Naive thymus-derived CD4-positive, alpha-beta T cell (primary cell): Measurements from ENCODE around the gene CHST12. TPM values are rescaled to one million over a fixed set of nuclear protein-coding genes. Genes with fewer than 3 reads are reported as not detected.

Experiments
- ATAC-seq: fragments of 150-1000 bp; cut with Tn5 transposase; 2 replicates; pipeline ENCODE4 v1.10.0; 2021; ENCODE audit warnings: mild to moderate bottlenecking, moderate library complexity
- CTCF ChIA-PET: fragments of 350-600 bp; sonication (Branson Sonifier 250); formaldehyde crosslinking; loops from one replicate; lab custom pipeline; 2021; ENCODE audit warnings: antibody characterized with exemption; lab: Charles Lee
- POLR2A ChIA-PET: fragments of 350-600 bp; sonication (Branson Sonifier 250); formaldehyde crosslinking; loops from one replicate; lab custom pipeline; 2021; ENCODE audit warnings: antibody characterized with exemption, inconsistent platforms; lab: Charles Lee
- DNase-seq, 9 donors: peaks; one replicate each; pipeline versions ENCODE4 v3.0.0 to v3.0.0-alpha.2; 2020 to 2022; ENCODE audit warnings: mixed read lengths in 1 of 9
- H3K27ac ChIP-seq: one replicate; pipeline ENCODE4 v1.7.0; 2013; ENCODE audit warnings: mild to moderate bottlenecking, low read depth, low read length, moderate library complexity
- H3K27me3 ChIP-seq, 2 donors: one replicate each; pipeline ENCODE4 v1.7.0; 2013; ENCODE audit warnings: low read length in 2 of 2, mild to moderate bottlenecking in 2 of 2, moderate library complexity in 2 of 2; ENCODE audit not compliant: control insufficient read depth in 2 of 2, insufficient read depth in 2 of 2
- H3K36me3 ChIP-seq, 3 experiments: 1 replicate in 2 of 3; 2 replicates in 1 of 3; pipeline ENCODE4 v1.7.0; 2013; ENCODE audit warnings: low read length in 3 of 3, mild to moderate bottlenecking in 3 of 3, moderate library complexity in 1 of 3; ENCODE audit not compliant: insufficient read depth in 3 of 3, control insufficient read depth in 2 of 3
- H3K4me1 ChIP-seq, 2 donors: one replicate each; pipeline ENCODE4 v1.7.0; 2013; ENCODE audit warnings: low read length in 2 of 2, mild to moderate bottlenecking in 2 of 2, moderate library complexity in 1 of 2; ENCODE audit not compliant: control insufficient read depth in 2 of 2, insufficient read depth in 2 of 2
- H3K4me3 ChIP-seq: 2 replicates; pipeline ENCODE4 v1.7.0; 2013; ENCODE audit warnings: mild to moderate bottlenecking, low read length
- H3K9me3 ChIP-seq, 3 experiments: 1 replicate in 2 of 3; 2 replicates in 1 of 3; pipeline ENCODE4 v1.7.0; 2013; ENCODE audit warnings: low read length in 3 of 3; ENCODE audit not compliant: control insufficient read depth in 2 of 3
- H3K27ac Mint-ChIP-seq, 9 donors: one replicate each; pipeline ENCODE4 v1.8.0; 2020 to 2022; ENCODE audit warnings: mixed read lengths in 9 of 9, mild to moderate bottlenecking in 8 of 9, moderate library complexity in 5 of 9, inconsistent platforms in 2 of 9
- H3K27me3 Mint-ChIP-seq, 5 donors: one replicate each; pipeline ENCODE4 v1.8.0; 2021 to 2022; ENCODE audit warnings: mixed read lengths in 5 of 5, mild to moderate bottlenecking in 1 of 5
- H3K36me3 Mint-ChIP-seq, 5 donors: one replicate each; pipeline ENCODE4 v1.8.0; 2020 to 2022; ENCODE audit warnings: mixed read lengths in 5 of 5, mild to moderate bottlenecking in 3 of 5, inconsistent platforms in 1 of 5
- H3K4me1 Mint-ChIP-seq, 7 donors: one replicate each; pipeline ENCODE4 v1.8.0; 2020 to 2022; ENCODE audit warnings: mixed read lengths in 7 of 7, mild to moderate bottlenecking in 3 of 7, inconsistent platforms in 1 of 7
- H3K4me3 Mint-ChIP-seq, 10 donors: one replicate each; pipeline ENCODE4 v1.8.0; 2020 to 2022; ENCODE audit warnings: mild to moderate bottlenecking in 10 of 10, mixed read lengths in 10 of 10, moderate library complexity in 6 of 10, inconsistent platforms in 2 of 10
- H3K9me3 Mint-ChIP-seq, 11 donors: one replicate each; pipeline ENCODE4 v1.8.0; 2020 to 2022; ENCODE audit warnings: mixed read lengths in 11 of 11, mild to moderate bottlenecking in 4 of 11, inconsistent platforms in 1 of 11, moderate library complexity in 1 of 11
- intact Hi-C, 2 donors: fragments of 100-400 bp; cut with micrococcal nuclease; formaldehyde crosslinking; loops; one replicate each; pipeline ENCODE4 v1.15.1; 2023
- polyA plus RNA-seq, 2 donors: library from polyadenylated mRNA; unstranded; fragments of 300-500 nt; fragmentation: Illumina TruSeq; gene quantifications; one replicate each; pipeline ENCODE4 v1.2.3, GENCODE V29; 2021
- total RNA-seq, 6 experiments: library from RNA in 5 of 6; stranded (reverse) in 5 of 6; gene quantifications; 1 replicate in 5 of 6; 2 replicates in 1 of 6; pipeline ENCODE4 v1.2.3 and lab custom pipeline; 2021 to 2026

Gene CHST12
- total and polyA plus RNA-seq, 7 experiments from 2014 or later, result 8.1 to 41.6 (median 19.5) TPM

GRCh38 chr7:2405201-2405600, 1.8 kb downstream of the CHST12 start:
- Mint-ChIP-seq H3K4me1 (peaks cover 48 to 64% (median 60%) of the 10 kb centered on the region in 7 donors), H3K27ac (peak overlapping the region; percentile 60 to 96 (median 84)), H3K9me3 (no peaks in the 10 kb centered on the region), H3K27me3 (peaks cover 0 to 2% (median 0%) of the 10 kb centered on the region in 5 donors), H3K36me3 (peaks cover 0 to 22% (median 0%) of the 10 kb centered on the region in 5 donors), H3K4me3 (peak overlapping the region; percentile 79 to 92 (median 84))
- ChIA-PET CTCF (interaction anchor here (0.9 kb wide), 1 partner anchor 9 kb away, joined by 3 read pairs; no protein-coding TSS in a partner anchor), POLR2A (interaction anchor here (1.3 kb wide), 1 partner anchor 116 kb away, joined by 3 read pairs; no protein-coding TSS in a partner anchor)
- peak overlapping the region; percentile 66 for H3K4me3 ChIP-seq
- H3K27ac ChIP-seq, result peak overlapping the region; percentile 50
- no peak for ATAC-seq
- no peaks in the 10 kb centered on the region for H3K27me3 ChIP-seq
- peaks cover 23 to 44% of the 10 kb centered on the region in 2 donors for H3K4me1 ChIP-seq
- intact Hi-C loops, result loop anchor here (5.0 kb wide), 3 partner anchors 117 to 833 kb away; partner anchors contain the start of genes MAD1L1 (in 1 of the 2) and PSMG3 (in 1 of the 2)
- no peak for DNase-seq
- no peaks in the 10 kb centered on the region for H3K9me3 ChIP-seq
- peaks cover 0 to 3% (median 0%) of the 10 kb centered on the region in 3 experiments for H3K36me3 ChIP-seq

DNA sequence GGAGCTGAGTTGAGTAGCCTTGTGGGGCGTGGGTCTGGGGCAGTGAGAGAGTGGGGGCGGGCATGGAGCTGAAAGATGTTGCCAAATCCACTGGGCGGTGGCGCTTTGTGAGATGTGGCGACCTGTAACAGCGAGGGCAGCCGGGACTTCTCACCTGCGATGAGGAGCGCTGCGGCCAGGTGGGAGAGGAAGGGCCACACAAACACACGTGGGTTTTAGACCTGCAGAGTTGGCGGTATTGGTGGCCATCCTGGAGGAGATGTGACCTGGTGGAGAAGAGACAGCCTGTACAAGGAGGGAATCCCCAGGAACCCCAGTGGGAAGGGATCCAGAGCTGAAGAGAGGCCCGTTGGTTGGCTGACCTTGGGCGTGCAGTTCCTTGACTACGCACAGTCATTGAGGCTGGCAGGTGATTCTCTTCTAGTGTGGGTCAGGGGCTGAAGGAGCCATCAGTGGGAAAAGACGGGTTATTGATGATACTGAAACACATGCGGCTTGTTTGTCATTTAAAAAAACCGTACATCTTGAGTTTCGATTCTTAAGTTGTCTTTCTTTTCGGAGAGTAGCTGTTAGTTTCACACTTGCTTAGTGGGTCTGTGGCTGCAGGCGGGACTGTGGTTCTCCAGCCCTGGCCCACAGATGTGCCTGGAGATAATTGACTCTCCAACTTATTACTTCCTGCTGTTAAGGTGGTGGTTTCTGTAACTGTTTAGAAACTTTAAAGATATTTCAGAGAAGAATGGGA, 2.4 kb downstream of the CHST12 start:
- no peaks in the 10 kb centered on the region for H3K27me3 ChIP-seq
- intact Hi-C loops, result loop anchor here (1.0 to 5.0 kb wide), 5 partner anchors 91 to 833 kb away; partner anchors contain the start of genes BRAT1 (in 1 of the 2), MAD1L1 (in 1 of the 2), PSMG3 (in 1 of the 2) and SNX8 (in 1 of the 2)
- H3K27me3 Mint-ChIP-seq, result peaks cover 0 to 2% (median 0%) of the 10 kb centered on the region in 5 donors
- H3K9me3 Mint-ChIP-seq, result no peaks in the 10 kb centered on the region
- peak overlapping the region; percentile 66 for H3K4me3 ChIP-seq
- peak overlapping the region; percentile 79 to 92 (median 84) for H3K4me3 Mint-ChIP-seq
- H3K9me3 ChIP-seq, result no peaks in the 10 kb centered on the region
- ChIA-PET POLR2A (interaction anchor here (1.2 to 2.1 kb wide), 4 partner anchors 18 to 123 kb away, joined by 3 to 14 read pairs (median 4); partner anchors contain the start of gene EIF3B), CTCF (no interaction called here)
- H3K36me3 Mint-ChIP-seq, result peaks cover 0 to 26% (median 0%) of the 10 kb centered on the region in 5 donors
- H3K4me1 Mint-ChIP-seq, result peaks cover 52 to 68% (median 62%) of the 10 kb centered on the region in 7 donors
- DNase-seq (peak in 6 of 9 donors; percentile 19 to 66 (median 28)), ATAC-seq (peak; percentile 28)
- peaks cover 0 to 3% (median 0%) of the 10 kb centered on the region in 3 experiments for H3K36me3 ChIP-seq
- H3K27ac ChIP-seq, result peak overlapping the region; percentile 50
- peak overlapping the region; percentile 60 to 96 (median 87) for H3K27ac Mint-ChIP-seq
- peaks cover 23 to 49% of the 10 kb centered on the region in 2 donors for H3K4me1 ChIP-seq

DNA sequence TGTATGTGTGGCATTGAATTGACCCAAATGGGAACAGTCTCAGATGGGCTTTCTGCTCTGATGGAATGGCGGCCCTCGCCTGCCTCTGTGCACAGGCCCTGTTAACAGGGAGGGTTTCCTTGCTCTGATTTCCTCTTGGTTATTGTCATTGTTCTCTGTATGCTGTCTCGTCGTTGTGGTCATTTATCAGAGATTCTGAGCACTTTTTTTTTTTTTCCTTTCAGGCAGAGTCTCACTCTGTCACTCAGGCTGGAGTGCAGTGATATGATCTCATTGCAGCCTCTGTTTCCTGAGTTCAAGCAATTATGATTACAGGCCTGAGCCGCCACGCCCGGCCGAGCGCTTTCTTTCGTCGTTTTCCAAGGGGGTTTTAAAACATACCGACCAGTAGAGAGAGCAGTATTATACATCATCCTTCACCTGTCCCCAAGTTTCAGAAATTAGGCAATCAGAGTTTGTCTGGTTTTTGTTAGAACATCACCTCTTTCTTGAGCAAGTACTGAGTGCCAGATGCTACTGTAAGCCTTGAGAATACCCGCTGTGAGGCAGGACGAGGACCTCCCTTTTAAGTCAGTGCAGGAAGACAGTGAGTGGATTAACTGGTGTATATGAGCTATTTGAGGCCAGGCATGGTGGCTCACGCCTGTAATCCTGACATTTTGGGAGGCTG, 6.5 kb downstream of the CHST12 start:
- no peak for ATAC-seq
- no peak overlapping the region for H3K4me3 ChIP-seq
- no peak for DNase-seq

DNA sequence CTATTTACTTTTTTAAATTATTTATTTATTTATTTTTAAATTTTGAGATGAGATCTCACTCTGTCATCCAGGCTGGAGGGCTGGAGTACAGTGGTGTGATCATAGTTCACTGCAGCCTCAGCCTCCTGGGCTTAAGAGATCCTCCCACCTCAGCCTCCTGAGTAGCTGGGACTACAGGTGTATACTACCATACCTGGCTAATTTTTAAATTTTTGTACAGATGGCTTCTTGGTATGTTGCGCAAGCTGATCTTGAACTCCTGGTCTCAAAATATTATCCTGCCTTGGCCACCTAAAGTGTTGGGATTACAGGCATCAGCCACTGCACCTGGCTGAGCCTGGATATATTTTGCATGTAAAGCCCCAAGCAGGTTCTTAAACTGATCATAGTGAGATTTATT, 7.6 kb downstream of the CHST12 start:
- Mint-ChIP-seq H3K36me3 (peaks cover 0 to 30% (median 5%) of the 10 kb centered on the region in 5 donors), H3K27me3 (no peaks in the 10 kb centered on the region), H3K27ac (peak overlapping the region in 2 of 9 donors; percentile 61), H3K9me3 (no peaks in the 10 kb centered on the region), H3K4me3 (no peak overlapping the region), H3K4me1 (peaks cover 36 to 70% (median 58%) of the 10 kb centered on the region in 7 donors)
- DNase-seq (no peak), ATAC-seq (no peak)
- Histone ChIP-seq H3K4me1 (peaks cover under 1 to 57% of the 10 kb centered on the region in 2 donors), H3K4me3 (no peak overlapping the region), H3K9me3 (no peaks in the 10 kb centered on the region), H3K36me3 (no peaks in the 10 kb centered on the region), H3K27ac (no peak overlapping the region), H3K27me3 (no peaks in the 10 kb centered on the region)
- intact Hi-C loops, result no loop called here
- POLR2A ChIA-PET, result no interaction called here
- CTCF ChIA-PET, result interaction anchor here (0.6 kb wide), 1 partner anchor 10 kb away, joined by 3 read pairs; no protein-coding TSS in a partner anchor

More for the DNA sequence above, 6.5 kb downstream of the CHST12 start:
- Mint-ChIP-seq H3K9me3 (no peaks in the 10 kb centered on the region), H3K27ac (peak overlapping the region in 8 of 9 donors; percentile 35 to 85 (median 60)), H3K4me3 (peak overlapping the region in 8 of 10 donors; percentile 10 to 66 (median 36)), H3K36me3 (peaks cover 0 to 29% (median 3%) of the 10 kb centered on the region in 5 donors), H3K27me3 (no peaks in the 10 kb centered on the region), H3K4me1 (peaks cover 46 to 79% (median 68%) of the 10 kb centered on the region in 7 donors)
- Histone ChIP-seq H3K27me3 (no peaks in the 10 kb centered on the region), H3K4me1 (peaks cover 10 to 64% of the 10 kb centered on the region in 2 donors), H3K36me3 (no peaks in the 10 kb centered on the region), H3K27ac (no peak overlapping the region), H3K9me3 (no peaks in the 10 kb centered on the region)
- intact Hi-C loops, result loop anchor here (5.0 kb wide), 3 partner anchors 112 to 838 kb away; partner anchors contain the start of genes MAD1L1 (in 1 of the 2) and PSMG3 (in 1 of the 2)
- POLR2A ChIA-PET, result no interaction called here
- CTCF ChIA-PET, result no interaction called here

GRCh38 chr7:2411815-2412586, 8.6 kb downstream of the CHST12 start:
- DNase-seq (no peak), ATAC-seq (no peak)
- Histone ChIP-seq H3K4me1 (peaks cover 0 to 66% of the 10 kb centered on the region in 2 donors), H3K4me3 (no peak overlapping the region), H3K27me3 (no peaks in the 10 kb centered on the region), H3K9me3 (no peaks in the 10 kb centered on the region), H3K27ac (no peak overlapping the region), H3K36me3 (no peaks in the 10 kb centered on the region)
- Mint-ChIP-seq H3K9me3 (no peaks in the 10 kb centered on the region), H3K4me1 (peaks cover 34 to 73% (median 56%) of the 10 kb centered on the region in 7 donors), H3K4me3 (no peak overlapping the region), H3K27ac (peak overlapping the region in 2 of 9 donors; percentile 6 to 13), H3K27me3 (no peaks in the 10 kb centered on the region), H3K36me3 (peaks cover 0 to 32% (median 12%) of the 10 kb centered on the region in 5 donors)
- CTCF ChIA-PET, result interaction anchor here (0.6 kb wide), 1 partner anchor 10 kb away, joined by 3 read pairs; no protein-coding TSS in a partner anchor
- POLR2A ChIA-PET, result no interaction called here
- intact Hi-C loops, result no loop called here
